NB4 (cell line): ENCODE results near the gene GPX4.
A peak's percentile ranks its signal among the peaks of the same experiment; 100 is the strongest.

Source experiments
- DNase-seq: peaks from one replicate; pipeline ENCODE4 v3.0.0; 2010; ENCODE audit warnings: low read depth
- H3K4me3 ChIP-seq: one replicate; pipeline ENCODE4 v1.5.1; 2011; ENCODE audit warnings: mild to moderate bottlenecking, low read depth, low read length, moderate library complexity
- MYC ChIP-seq: IDR thresholded peaks from 2 replicates; pipeline ENCODE4 v1.6.1; 2011; ENCODE audit warnings: low read depth, low read length
- POLR2A ChIP-seq: IDR thresholded peaks from 2 replicates; pipeline ENCODE4 v1.6.1; 2011; ENCODE audit warnings: mild to moderate bottlenecking; ENCODE audit not compliant: insufficient read length; ENCODE audit errors: extremely low read depth
- TF ChIP-seq, protein P1 (sequence below): IDR thresholded peaks from one replicate; pipeline ENCODE4 v1.5.1; 2012; ENCODE audit warnings: low read depth, low read length
- TF ChIP-seq, protein P2 (sequence below): IDR thresholded peaks from 2 replicates; pipeline ENCODE4 v1.6.1; 2011; ENCODE audit warnings: low read depth, low read length

Gene GPX4

DNA sequence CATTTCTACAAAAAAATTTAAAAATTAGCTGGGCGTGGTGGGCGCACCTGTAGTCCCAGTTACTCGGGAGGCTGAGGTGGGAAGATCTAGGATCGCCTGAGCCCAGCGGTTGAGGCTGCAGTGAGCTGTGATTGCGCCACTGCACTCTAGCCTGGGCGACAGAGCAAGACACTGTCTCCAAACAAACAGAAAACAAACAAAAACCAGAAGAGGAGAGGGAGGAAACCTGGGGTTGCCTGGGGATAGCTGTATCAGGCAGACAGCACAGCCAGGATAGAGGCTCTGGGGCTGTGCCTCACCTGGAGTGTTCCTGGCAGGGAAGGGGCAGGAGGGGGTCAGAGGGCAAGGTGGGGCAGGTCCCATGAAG lies 6.0 kb upstream of the GPX4 start:
- DNase-seq: no peak
- TF ChIP-seq, protein P1, sequence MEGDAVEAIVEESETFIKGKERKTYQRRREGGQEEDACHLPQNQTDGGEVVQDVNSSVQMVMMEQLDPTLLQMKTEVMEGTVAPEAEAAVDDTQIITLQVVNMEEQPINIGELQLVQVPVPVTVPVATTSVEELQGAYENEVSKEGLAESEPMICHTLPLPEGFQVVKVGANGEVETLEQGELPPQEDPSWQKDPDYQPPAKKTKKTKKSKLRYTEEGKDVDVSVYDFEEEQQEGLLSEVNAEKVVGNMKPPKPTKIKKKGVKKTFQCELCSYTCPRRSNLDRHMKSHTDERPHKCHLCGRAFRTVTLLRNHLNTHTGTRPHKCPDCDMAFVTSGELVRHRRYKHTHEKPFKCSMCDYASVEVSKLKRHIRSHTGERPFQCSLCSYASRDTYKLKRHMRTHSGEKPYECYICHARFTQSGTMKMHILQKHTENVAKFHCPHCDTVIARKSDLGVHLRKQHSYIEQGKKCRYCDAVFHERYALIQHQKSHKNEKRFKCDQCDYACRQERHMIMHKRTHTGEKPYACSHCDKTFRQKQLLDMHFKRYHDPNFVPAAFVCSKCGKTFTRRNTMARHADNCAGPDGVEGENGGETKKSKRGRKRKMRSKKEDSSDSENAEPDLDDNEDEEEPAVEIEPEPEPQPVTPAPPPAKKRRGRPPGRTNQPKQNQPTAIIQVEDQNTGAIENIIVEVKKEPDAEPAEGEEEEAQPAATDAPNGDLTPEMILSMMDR: no peak
- TF ChIP-seq, protein P2, sequence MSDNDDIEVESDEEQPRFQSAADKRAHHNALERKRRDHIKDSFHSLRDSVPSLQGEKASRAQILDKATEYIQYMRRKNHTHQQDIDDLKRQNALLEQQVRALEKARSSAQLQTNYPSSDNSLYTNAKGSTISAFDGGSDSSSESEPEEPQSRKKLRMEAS: no peak
- TF ChIP-seq MYC (no peak), POLR2A (no peak)
- H3K4me3 ChIP-seq: no peak overlapping the region

DNA sequence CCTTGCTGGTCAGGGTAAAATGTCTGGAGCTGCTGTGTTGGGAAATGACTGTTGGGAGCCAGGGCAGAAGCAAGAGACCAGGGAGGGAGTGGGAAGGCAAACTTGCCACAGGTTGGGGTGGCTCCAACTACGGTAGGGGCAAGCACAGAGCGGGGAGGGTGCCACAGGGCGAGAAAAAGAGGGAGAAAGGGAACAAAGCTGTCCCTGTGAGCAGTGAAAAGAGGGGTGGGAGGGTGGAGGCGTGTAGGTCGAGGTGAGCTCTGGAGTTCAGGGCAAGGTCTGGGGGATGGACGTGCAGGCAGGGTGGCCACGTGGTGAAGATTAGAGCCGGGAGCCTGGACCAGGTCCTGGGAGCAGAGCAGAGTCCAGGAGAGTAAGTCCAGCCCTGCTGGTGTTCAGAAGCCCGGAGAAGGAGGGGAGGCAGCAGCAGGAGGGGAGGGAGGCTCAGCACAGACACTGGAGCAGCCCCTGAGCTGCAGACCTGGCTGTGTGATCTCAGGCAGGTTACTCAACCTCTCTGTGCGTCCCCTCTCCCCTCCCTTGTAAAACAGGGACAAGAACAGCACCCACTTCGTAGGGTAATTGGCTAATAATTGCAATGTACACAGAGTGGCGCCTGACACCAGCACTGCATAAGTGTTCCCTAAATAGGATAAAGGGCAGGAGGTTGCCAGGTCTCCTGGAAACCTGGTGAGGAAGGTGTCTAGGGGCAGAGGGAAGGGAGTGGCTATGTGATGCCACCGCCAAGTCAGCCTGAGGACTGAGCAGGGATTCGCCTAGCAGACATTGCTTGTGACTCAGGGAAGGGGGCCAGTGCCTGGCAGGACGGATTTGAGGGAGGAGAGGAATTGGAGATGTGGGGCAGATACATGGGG lies 5.4 kb upstream of the GPX4 start:
- DNase-seq: no peak
- no peak for TF ChIP-seq POLR2A
- TF ChIP-seq, protein P1: no peak
- no peak for TF ChIP-seq MYC
- TF ChIP-seq, protein P2: no peak
- H3K4me3 ChIP-seq: no peak overlapping the region

DNA sequence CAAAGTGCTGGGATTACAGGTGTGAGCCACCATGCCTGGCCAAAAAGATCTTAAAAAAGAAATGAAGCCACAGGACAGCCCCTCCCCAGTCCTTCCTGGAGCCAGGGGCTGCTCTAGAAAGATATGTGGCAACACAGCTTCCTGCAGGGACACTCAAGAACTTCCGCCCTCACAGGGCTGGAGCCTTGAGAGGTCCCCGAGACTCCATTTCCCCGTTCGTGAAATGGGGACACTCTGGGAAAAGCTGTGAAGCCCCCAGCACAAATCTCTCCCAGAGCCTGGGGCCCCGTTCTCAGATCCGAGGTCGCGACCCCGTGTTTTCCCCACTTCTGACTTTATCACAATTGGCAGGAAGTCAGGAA lies 2.5 kb upstream of the GPX4 start:
- peak; percentile 57 for DNase-seq
- no peak overlapping the region for H3K4me3 ChIP-seq
- TF ChIP-seq, protein P2: no peak
- TF ChIP-seq, protein P1: no peak
- TF ChIP-seq POLR2A (no peak), MYC (no peak)

DNA sequence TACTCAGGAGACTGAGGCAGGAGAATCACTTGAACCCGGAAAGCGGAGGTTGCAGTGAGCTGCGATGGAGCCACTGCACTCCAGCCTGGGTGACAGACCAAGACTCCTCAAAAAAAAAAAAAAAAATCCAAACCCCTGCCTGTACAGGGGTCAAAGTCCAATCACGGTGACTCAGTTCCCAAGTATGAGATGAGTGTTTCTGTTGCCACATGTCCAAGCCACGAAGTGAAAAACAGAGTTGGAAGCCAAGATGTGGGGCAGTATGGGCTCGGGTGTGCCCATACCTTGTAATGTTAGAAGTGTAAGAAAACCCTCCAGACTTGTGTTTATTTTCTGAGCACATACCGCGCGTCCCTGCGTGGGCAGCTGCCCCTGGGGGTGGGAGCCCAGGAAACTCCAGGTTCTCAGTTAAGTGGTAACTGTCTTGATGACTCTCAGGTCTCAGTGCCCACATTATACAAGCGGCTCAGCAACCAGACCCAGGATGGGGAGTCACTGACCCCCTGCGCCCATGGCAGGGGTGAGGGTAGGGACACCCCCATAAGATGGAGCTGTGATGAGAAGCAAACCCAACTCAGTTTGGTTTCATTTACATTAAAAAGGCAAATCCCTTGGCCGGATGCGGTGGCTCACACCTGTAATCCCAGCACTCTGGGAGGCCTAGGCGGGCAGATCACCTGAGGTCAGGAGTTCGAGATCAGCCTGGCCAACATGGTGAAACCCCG lies 1.2 kb upstream of the GPX4 start:
- peak; percentile 54 for DNase-seq
- H3K4me3 ChIP-seq: no peak overlapping the region

DNA sequence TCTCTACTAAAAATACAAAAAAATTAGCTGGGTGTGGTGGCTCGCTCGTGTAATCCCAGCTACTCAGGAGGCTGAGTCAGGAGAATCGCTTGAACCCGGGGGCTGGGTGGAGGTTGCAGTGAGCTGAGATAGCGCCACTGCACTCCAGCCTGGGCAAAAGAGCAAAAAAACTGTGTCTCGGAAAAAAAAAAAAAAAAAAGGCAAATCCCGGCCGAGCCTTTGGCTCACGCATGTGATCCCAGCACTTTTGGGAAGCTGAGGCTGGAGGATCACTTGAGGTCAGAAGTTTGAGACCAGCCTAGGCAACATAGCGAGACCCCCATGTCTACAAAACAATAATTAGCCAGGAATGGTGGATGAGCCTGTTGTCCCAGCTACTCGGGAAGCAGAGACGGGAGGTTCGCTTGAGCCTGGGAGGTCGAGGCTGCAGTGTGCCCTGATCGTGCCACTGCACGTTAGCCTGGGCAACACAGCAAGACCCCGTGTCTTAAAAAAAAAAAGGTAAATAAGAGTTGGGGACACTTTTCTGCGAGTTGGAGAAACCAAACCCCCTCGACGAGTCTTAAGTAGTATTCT lies 574 bp upstream of the GPX4 start:
- TF ChIP-seq POLR2A (no peak), MYC (no peak)
- TF ChIP-seq, protein P2: no peak
- TF ChIP-seq, protein P1: no peak
- no peak overlapping the region for H3K4me3 ChIP-seq
- no peak for DNase-seq

More for the DNA sequence above, 1.2 kb upstream of the GPX4 start:
- TF ChIP-seq, protein P2: no peak
- TF ChIP-seq, protein P1: no peak
- no peak for TF ChIP-seq MYC
- TF ChIP-seq POLR2A: no peak
